ENCODE data around the gene LRATD1. TPM values are rescaled to one million over a fixed set of nuclear protein-coding genes. Genes with fewer than 3 reads are reported as not detected.
"Not testable (repeated sequence)": the region's sequence is repeated elsewhere in the genome, so short reads cannot be mapped to it uniquely, and the experiment has no call there.

Gene LRATD1
- total RNA-seq, 1 experiment from 2014 or later = 0.31 TPM

GRCh38 chr2:14621906-14622549, 10.5 kb upstream of the LRATD1 start:
- Histone ChIP-seq H2BK12ac (ENCODE audit: insufficient read length, low read depth, low read length) (no peak overlapping the region), H3K4ac (ENCODE audit: low read depth, low read length) (no peak overlapping the region), H3K14ac (ENCODE audit: insufficient read depth, low read length) (no peak overlapping the region), H2AFZ (ENCODE audit: low read length) (no peak overlapping the region), H3K79me2 (ENCODE audit: insufficient read depth, low read length) (no peaks in the 10 kb centered on the region), H4K5ac (ENCODE audit: insufficient read length, low read depth, low read length) (no peak overlapping the region), H2AK5ac (ENCODE audit: insufficient read length, low read length) (no peak overlapping the region), H2BK5ac (ENCODE audit: insufficient read length, low read length) (no peak overlapping the region), H3K27ac (ENCODE audit: insufficient read length, low read depth, low read length) (no peak overlapping the region), H3K23ac (ENCODE audit: insufficient read length, low read depth, low read length) (no peak overlapping the region), H3K9ac (ENCODE audit: extremely low read depth, insufficient read length, low read length) (no peak overlapping the region), H3K27me3 (ENCODE audit: insufficient read depth, low read length) (no peaks in the 10 kb centered on the region), H2BK15ac (ENCODE audit: low read depth, low read length) (no peak overlapping the region), H3K56ac (ENCODE audit: insufficient read length, low read depth, low read length) (no peak overlapping the region), H3K23me2 (ENCODE audit: insufficient read length, low read depth, low read length, poor library complexity, severe bottlenecking) (no peaks in the 10 kb centered on the region), H3T11ph (ENCODE audit: low read length) (no peak overlapping the region), H3K9me3 (ENCODE audit: control insufficient read depth, low read depth, low read length) (no peaks in the 10 kb centered on the region), H3K79me1 (ENCODE audit: insufficient read depth, low read depth, low read length, poor library complexity, severe bottlenecking) (no peaks in the 10 kb centered on the region), H3K4me2 (ENCODE audit: insufficient read depth, insufficient read length, low read length) (no peak overlapping the region), H4K91ac (ENCODE audit: insufficient read length, low read depth, low read length) (no peak overlapping the region), H4K8ac (replicated peaks; ENCODE audit: insufficient read length, low read depth, low read length) (no peak overlapping the region), H4K20me1 (ENCODE audit: control insufficient read depth, insufficient read depth, insufficient read length) (no peaks in the 10 kb centered on the region), H2BK120ac (ENCODE audit: low read depth, low read length, poor library complexity, severe bottlenecking) (no peak overlapping the region), H3K18ac (ENCODE audit: insufficient read length, low read depth, low read length) (no peak overlapping the region), H3K4me1 (ENCODE audit: insufficient read depth, low read length) (no peaks in the 10 kb centered on the region), H2BK20ac (ENCODE audit: low read depth, low read length, poor library complexity, severe bottlenecking) (no peak overlapping the region)
- no peak overlapping the region for H3K27ac Mint-ChIP-seq
- H3K4me3 Mint-ChIP-seq = no peak overlapping the region
- H3K27me3 Mint-ChIP-seq (ENCODE audit: low read depth) = no peaks in the 10 kb centered on the region; the same call in none of the 2 replicates
- DNase-seq = no peak
- H3K4me1 Mint-ChIP-seq = no peaks in the 10 kb centered on the region
- no CpG with 5 or more reads among the region's 6 CpGs for WGBS (ENCODE audit: extremely low coverage, insufficient read length, low lambda C conversion rate)
- no peaks in the 10 kb centered on the region for H3K36me3 Mint-ChIP-seq (ENCODE audit: insufficient read depth in 1 of 3, low read depth in 3 of 3)
- H3K9me3 Mint-ChIP-seq = no peaks in the 10 kb centered on the region
- TF ChIP-seq, protein P1, sequence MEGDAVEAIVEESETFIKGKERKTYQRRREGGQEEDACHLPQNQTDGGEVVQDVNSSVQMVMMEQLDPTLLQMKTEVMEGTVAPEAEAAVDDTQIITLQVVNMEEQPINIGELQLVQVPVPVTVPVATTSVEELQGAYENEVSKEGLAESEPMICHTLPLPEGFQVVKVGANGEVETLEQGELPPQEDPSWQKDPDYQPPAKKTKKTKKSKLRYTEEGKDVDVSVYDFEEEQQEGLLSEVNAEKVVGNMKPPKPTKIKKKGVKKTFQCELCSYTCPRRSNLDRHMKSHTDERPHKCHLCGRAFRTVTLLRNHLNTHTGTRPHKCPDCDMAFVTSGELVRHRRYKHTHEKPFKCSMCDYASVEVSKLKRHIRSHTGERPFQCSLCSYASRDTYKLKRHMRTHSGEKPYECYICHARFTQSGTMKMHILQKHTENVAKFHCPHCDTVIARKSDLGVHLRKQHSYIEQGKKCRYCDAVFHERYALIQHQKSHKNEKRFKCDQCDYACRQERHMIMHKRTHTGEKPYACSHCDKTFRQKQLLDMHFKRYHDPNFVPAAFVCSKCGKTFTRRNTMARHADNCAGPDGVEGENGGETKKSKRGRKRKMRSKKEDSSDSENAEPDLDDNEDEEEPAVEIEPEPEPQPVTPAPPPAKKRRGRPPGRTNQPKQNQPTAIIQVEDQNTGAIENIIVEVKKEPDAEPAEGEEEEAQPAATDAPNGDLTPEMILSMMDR (conservative IDR thresholded peaks at IDR 0.05) = no peak

DNA sequence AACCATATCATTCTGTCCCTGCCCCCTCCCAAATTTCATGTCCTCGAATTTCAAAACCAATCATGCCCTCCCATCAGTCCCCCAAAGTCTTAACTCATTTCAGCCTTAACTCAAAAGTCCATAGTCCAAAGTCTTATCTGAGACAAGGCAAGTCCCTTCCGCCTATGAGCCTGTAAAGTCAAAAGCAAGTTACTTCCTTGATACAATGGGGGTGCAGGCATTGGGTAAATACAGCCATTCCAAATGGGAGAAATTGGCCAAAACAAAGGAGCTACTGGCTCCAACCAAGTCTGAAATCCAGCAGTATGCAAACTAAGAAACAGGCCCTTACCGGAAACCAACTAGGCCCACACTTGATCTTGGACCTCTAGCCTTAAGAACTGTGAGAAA, 10.0 kb upstream of the LRATD1 start:
- H3K79me2 ChIP-seq (ENCODE audit: insufficient read depth, low read length); H4K91ac ChIP-seq (ENCODE audit: insufficient read length, low read depth, low read length); H3K56ac ChIP-seq (ENCODE audit: insufficient read length, low read depth, low read length); H3K23ac ChIP-seq (ENCODE audit: insufficient read length, low read depth, low read length); H2BK5ac ChIP-seq (ENCODE audit: insufficient read length, low read length); H3K27me3 Mint-ChIP-seq (ENCODE audit: low read depth); H2BK15ac ChIP-seq (ENCODE audit: low read depth, low read length); H3K4ac ChIP-seq (ENCODE audit: low read depth, low read length); H3K79me1 ChIP-seq (ENCODE audit: insufficient read depth, low read depth, low read length, poor library complexity, severe bottlenecking); H2BK120ac ChIP-seq (ENCODE audit: low read depth, low read length, poor library complexity, severe bottlenecking); H2AFZ ChIP-seq (ENCODE audit: low read length); H3K14ac ChIP-seq (ENCODE audit: insufficient read depth, low read length); H3K4me1 ChIP-seq (ENCODE audit: insufficient read depth, low read length); H2AK5ac ChIP-seq (ENCODE audit: insufficient read length, low read length); H3K36me3 Mint-ChIP-seq (ENCODE audit: insufficient read depth in 1 of 3, low read depth in 3 of 3); H3K23me2 ChIP-seq (ENCODE audit: insufficient read length, low read depth, low read length, poor library complexity, severe bottlenecking); H4K8ac ChIP-seq (replicated peaks; ENCODE audit: insufficient read length, low read depth, low read length); H3K4me2 ChIP-seq (ENCODE audit: insufficient read depth, insufficient read length, low read length); H3K27ac Mint-ChIP-seq; H3K9me3 Mint-ChIP-seq; H2BK12ac ChIP-seq (ENCODE audit: insufficient read length, low read depth, low read length); H3K27ac ChIP-seq (ENCODE audit: insufficient read length, low read depth, low read length); H3K18ac ChIP-seq (ENCODE audit: insufficient read length, low read depth, low read length); H3K9me3 ChIP-seq (ENCODE audit: control insufficient read depth, low read depth, low read length); H3K4me3 Mint-ChIP-seq; H3K4me1 Mint-ChIP-seq; H2BK20ac ChIP-seq (ENCODE audit: low read depth, low read length, poor library complexity, severe bottlenecking); H4K20me1 ChIP-seq (ENCODE audit: control insufficient read depth, insufficient read depth, insufficient read length); H3K27me3 ChIP-seq (ENCODE audit: insufficient read depth, low read length); H4K5ac ChIP-seq (ENCODE audit: insufficient read length, low read depth, low read length); H3K9ac ChIP-seq (ENCODE audit: extremely low read depth, insufficient read length, low read length); DNase-seq; H3T11ph ChIP-seq (ENCODE audit: low read length): not testable (repeated sequence)
- WGBS (ENCODE audit: extremely low coverage, insufficient read length, low lambda C conversion rate) = no CpG with 5 or more reads among the region's 3 CpGs

Data from H9 (cell line).